OCI-LY7 (cell line): Measurements from ENCODE around the gene SLC25A21. TPM values are rescaled to one million over a fixed set of nuclear protein-coding genes. Genes with fewer than 3 reads are reported as not detected.

ENCODE experiments used
- BruUV-seq: library from RNA; stranded (reverse); fragments of 400-500 nt; replicated peaks from 2 replicates; lab custom pipeline; 2021; lab: Mats Ljungman, UMichigan
- CTCF ChIA-PET: fragments of 300-600 bp; sonication (Branson Sonifier 250); formaldehyde crosslinking; loops from one replicate; lab custom pipeline; 2022; ENCODE audit warnings: antibody characterized with exemption; ENCODE audit not compliant: unreplicated experiment; lab: Charles Lee
- POLR2A ChIA-PET: fragments of 300-600 bp; sonication (Branson Sonifier 250); formaldehyde crosslinking; loops from one replicate; lab custom pipeline; 2022; ENCODE audit warnings: antibody characterized with exemption; lab: Charles Lee
- DNase-seq: peaks from one replicate; pipeline ENCODE4 v3.0.0-alpha.2; 2015; ENCODE audit warnings: low spot score
- H2AFZ ChIP-seq: fragments of 200-600 bp; sonication (generic), shearing (Covaris generic); 2 replicates; pipeline ENCODE4 v1.6.1; 2014; ENCODE audit warnings: mild to moderate bottlenecking, antibody characterized with exemption, low read length, moderate library complexity
- H3K27ac ChIP-seq: fragments of 200-600 bp; sonication (generic); 2 replicates; pipeline ENCODE4 v1.5.1; 2014; ENCODE audit warnings: mixed run types, low read depth, mild to moderate bottlenecking, moderate library complexity, low read length, inconsistent platforms; ENCODE audit not compliant: poor library complexity, severe bottlenecking
- H3K36me3 ChIP-seq: fragments of 200-600 bp; sonication (generic); 2 replicates; pipeline ENCODE4 v1.6.1; 2014; ENCODE audit warnings: mild to moderate bottlenecking, antibody characterized with exemption, low read length, moderate library complexity, mixed read lengths; ENCODE audit not compliant: insufficient read depth
- H3K4me1 ChIP-seq: fragments of 200-600 bp; sonication (generic); 2 replicates; pipeline ENCODE4 v1.5.1; 2014; ENCODE audit warnings: mild to moderate bottlenecking, low read length; ENCODE audit not compliant: insufficient read depth, poor library complexity, severe bottlenecking
- H3K4me2 ChIP-seq: fragments of 200-600 bp; sonication (generic); 2 replicates; pipeline ENCODE4 v1.6.1; 2014; ENCODE audit warnings: mild to moderate bottlenecking, low read length
- H3K4me3 ChIP-seq: fragments of 200-600 bp; sonication (generic); 2 replicates; pipeline ENCODE4 v1.5.1; 2014; ENCODE audit warnings: mild to moderate bottlenecking, low read depth, low read length; ENCODE audit not compliant: poor library complexity, severe bottlenecking
- H3K79me2 ChIP-seq: fragments of 200-600 bp; sonication (generic); 2 replicates; pipeline ENCODE4 v1.6.1; 2016; ENCODE audit warnings: low read depth, mild to moderate bottlenecking, low read length, moderate library complexity, mixed read lengths; ENCODE audit not compliant: insufficient read depth
- H3K9me2 ChIP-seq: fragments of 200-600 bp; sonication (generic); 2 replicates; pipeline ENCODE4 v1.6.1; 2016; ENCODE audit warnings: mild to moderate bottlenecking, low read length, mixed read lengths; ENCODE audit not compliant: insufficient read depth
- H3K9me3 ChIP-seq: fragments of 200-600 bp; sonication (generic); 2 replicates; pipeline ENCODE4 v1.6.1; 2014; ENCODE audit warnings: mild to moderate bottlenecking, mixed run types, low read length, mixed read lengths
- H4K20me1 ChIP-seq: fragments of 200-600 bp; sonication (generic); 2 replicates; pipeline ENCODE4 v1.6.1; 2014; ENCODE audit warnings: mild to moderate bottlenecking, antibody characterized with exemption, low read length, moderate library complexity, mixed read lengths; ENCODE audit not compliant: insufficient read depth
- EZH2phosphoT487 ChIP-seq: fragments of 200-600 bp; sonication (generic); IDR thresholded peaks from 2 replicates; pipeline ENCODE4 v1.6.1; 2018; ENCODE audit warnings: low read depth, borderline replicate concordance, mild to moderate bottlenecking, mixed run types, antibody characterized with exemption, low read length, moderate library complexity, mixed read lengths
- intact Hi-C: fragments of 100-400 bp; cut with micrococcal nuclease; formaldehyde crosslinking; loops from one replicate; pipeline ENCODE4 v1.10.0; 2022; ENCODE audit not compliant: unreplicated experiment
- total RNA-seq, 2 experiments: library from RNA; depleted of rRNA in 1 of 2; stranded (reverse); fragments of >200 nt in 1 of 2; shearing (Covaris generic) in 1 of 2; gene quantifications; 2 replicates each; pipeline ENCODE4 v1.2.3, GENCODE V29; 2014 to 2022
- TF ChIP-seq, protein P1 (sequence below): fragments of 200-600 bp; sonication (generic); conservative IDR thresholded peaks from 2 replicates; pipeline ENCODE4 v1.5.1; 2014; ENCODE audit warnings: mild to moderate bottlenecking, antibody characterized with exemption, low read length, moderate library complexity, mixed read lengths

Gene SLC25A21
- total RNA-seq, 2 experiments from 2014 or later = not detected

DNA sequence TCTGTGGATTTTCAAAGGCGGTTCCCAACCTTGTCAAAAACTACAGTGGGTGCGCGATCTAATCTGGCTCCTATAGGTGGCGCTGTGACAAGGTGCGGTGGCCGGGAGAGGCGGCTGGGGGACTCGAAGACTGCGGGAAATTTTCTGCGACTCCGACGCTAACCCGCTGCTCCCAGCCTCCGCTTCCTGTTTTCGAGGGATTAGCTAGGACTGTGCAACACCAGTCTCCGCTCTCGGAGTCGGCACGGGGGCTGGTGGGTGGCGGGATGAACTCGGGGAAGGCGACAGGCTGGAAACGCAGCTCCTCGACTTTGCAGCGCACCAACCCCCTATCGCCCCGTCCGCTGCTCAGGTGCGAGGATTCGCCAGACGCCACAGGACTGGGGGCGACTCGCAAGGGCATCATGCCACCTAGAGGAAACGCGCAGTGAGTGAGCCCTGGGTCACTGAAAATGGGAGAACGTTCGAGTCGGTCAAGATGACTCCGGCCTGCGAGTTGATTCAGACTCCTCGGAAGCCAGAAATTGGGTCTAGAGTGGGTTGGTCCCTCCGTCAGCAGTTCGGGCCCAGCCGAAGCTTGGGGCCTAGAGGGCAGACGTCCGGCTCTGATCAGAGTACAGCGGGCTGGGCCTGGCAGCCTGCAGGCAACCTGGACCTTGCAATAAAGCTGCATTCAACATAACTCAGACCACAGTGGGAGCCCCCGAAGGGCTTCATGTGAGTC lies 516.3 kb downstream of the SLC25A21 start:
- Histone ChIP-seq H3K9me3 (no peaks in the 10 kb centered on the region), H4K20me1 (no peaks in the 10 kb centered on the region; the same call in 1 of the 2 replicates), H3K9me2 (no peaks in the 10 kb centered on the region), H3K36me3 (no peaks in the 10 kb centered on the region), H3K27ac (no peak overlapping the region), H3K4me1 (peaks cover 12% of the 10 kb centered on the region), H3K79me2 (no peaks in the 10 kb centered on the region), H3K4me2 (peak overlapping the region; percentile 45; the same call in 1 of the 2 replicates), H2AFZ (no peak overlapping the region), H3K4me3 (no peak overlapping the region)
- peak; percentile 40 for DNase-seq
- CTCF ChIA-PET = no interaction called here
- BruUV-seq = no TSS peak
- intact Hi-C loops = no loop called here
- POLR2A ChIA-PET = no interaction called here
- TF ChIP-seq, protein P1, sequence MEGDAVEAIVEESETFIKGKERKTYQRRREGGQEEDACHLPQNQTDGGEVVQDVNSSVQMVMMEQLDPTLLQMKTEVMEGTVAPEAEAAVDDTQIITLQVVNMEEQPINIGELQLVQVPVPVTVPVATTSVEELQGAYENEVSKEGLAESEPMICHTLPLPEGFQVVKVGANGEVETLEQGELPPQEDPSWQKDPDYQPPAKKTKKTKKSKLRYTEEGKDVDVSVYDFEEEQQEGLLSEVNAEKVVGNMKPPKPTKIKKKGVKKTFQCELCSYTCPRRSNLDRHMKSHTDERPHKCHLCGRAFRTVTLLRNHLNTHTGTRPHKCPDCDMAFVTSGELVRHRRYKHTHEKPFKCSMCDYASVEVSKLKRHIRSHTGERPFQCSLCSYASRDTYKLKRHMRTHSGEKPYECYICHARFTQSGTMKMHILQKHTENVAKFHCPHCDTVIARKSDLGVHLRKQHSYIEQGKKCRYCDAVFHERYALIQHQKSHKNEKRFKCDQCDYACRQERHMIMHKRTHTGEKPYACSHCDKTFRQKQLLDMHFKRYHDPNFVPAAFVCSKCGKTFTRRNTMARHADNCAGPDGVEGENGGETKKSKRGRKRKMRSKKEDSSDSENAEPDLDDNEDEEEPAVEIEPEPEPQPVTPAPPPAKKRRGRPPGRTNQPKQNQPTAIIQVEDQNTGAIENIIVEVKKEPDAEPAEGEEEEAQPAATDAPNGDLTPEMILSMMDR = peak; percentile 74
- no peak for TF ChIP-seq EZH2phosphoT487

DNA sequence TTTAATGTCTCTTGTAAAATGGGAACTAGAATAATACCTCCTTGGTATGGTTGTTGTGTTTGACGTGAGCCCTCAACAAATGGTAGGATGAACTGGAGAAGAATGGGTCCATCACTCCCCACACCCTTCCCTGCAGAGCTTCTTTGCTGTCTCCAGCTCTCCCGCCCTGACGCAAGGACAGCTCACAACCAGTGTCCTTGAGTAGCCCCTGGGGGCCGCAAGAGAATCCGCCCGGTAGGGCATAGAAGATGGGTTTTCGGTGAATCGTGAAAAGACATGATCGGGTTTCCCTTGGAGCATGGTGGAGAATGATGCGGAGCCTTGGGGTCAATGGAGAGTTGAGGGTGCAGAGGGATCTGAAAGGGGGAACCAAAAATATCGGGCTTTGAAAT lies 516.8 kb downstream of the SLC25A21 start:
- H3K79me2 ChIP-seq = no peaks in the 10 kb centered on the region
- H2AFZ ChIP-seq = no peak overlapping the region
- POLR2A ChIA-PET = no interaction called here
- no peaks in the 10 kb centered on the region for H3K9me2 ChIP-seq
- no peak for DNase-seq
- no peak overlapping the region for H3K27ac ChIP-seq
- no TSS peak for BruUV-seq
- intact Hi-C loops = no loop called here
- TF ChIP-seq EZH2phosphoT487 = no peak
- TF ChIP-seq, protein P1 = no peak
- H4K20me1 ChIP-seq = no peaks in the 10 kb centered on the region; the same call in 1 of the 2 replicates
- CTCF ChIA-PET = no interaction called here
- no peaks in the 10 kb centered on the region for H3K9me3 ChIP-seq
- H3K4me2 ChIP-seq = 0 out of 2 replicates have a peak overlapping the region, but pooled peaks have one; percentile 45
- no peaks in the 10 kb centered on the region for H3K36me3 ChIP-seq
- no peak overlapping the region for H3K4me3 ChIP-seq
- peaks cover 6% of the 10 kb centered on the region for H3K4me1 ChIP-seq

DNA sequence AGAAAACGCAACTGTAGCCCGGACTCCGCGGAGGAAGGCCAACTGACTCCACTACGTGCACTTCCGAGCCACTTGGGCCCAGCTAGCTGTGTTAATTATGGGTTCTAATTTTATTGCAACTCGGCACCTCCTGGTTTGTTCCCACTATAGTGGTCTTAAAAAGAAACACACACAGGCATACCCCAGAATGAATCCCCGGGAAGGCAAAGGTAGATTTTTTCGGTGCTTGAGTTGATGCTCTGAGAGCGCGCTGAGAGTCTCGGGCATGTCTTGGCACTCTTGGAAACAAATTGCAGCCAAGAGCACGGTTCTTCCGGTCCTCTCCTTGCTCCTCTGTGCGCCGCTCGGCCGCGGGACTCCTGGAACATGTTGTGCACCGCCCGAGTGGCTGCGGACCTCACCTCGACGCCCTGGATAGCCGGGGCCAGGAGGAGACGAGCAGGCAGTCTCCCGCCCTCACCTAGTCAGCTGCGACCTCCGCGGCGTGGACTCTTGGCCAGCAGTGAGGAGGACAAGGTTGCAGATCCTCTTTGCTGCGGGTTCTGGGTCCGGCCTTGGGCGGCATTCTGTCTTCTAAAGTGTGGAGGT lies 517.5 kb downstream of the SLC25A21 start:
- no peak for DNase-seq
- no peaks in the 10 kb centered on the region for H3K36me3 ChIP-seq
- no peaks in the 10 kb centered on the region for H3K4me1 ChIP-seq
- H3K4me3 ChIP-seq = no peak overlapping the region
- BruUV-seq = no TSS peak
- H3K27ac ChIP-seq = no peak overlapping the region
- no peaks in the 10 kb centered on the region; the same call in 1 of the 2 replicates for H4K20me1 ChIP-seq
- CTCF ChIA-PET = no interaction called here
- no peak overlapping the region for H2AFZ ChIP-seq
- H3K9me3 ChIP-seq = no peaks in the 10 kb centered on the region
- no peak for TF ChIP-seq EZH2phosphoT487
- TF ChIP-seq, protein P1 = no peak
- intact Hi-C loops = no loop called here
- no peak overlapping the region for H3K4me2 ChIP-seq
- H3K79me2 ChIP-seq = no peaks in the 10 kb centered on the region
- H3K9me2 ChIP-seq = no peaks in the 10 kb centered on the region
- POLR2A ChIA-PET = no interaction called here
